ENCODE data around the gene SRBD1. TPM values are rescaled to one million over a fixed set of nuclear protein-coding genes. Genes with fewer than 3 reads are reported as not detected.

Gene SRBD1
- total RNA-seq, 1 experiment from 2014 or later, result 20.6 TPM

GRCh38 chr2:45629971-45630370 lies 18.9 kb upstream of the SRBD1 start:
- no peak overlapping the region for H3K4me3 ChIP-seq (replicated peaks in 1 of 2; ENCODE audit: low read depth in 1 of 2, low read length in 2 of 2)
- ChIA-PET RAD21 (ENCODE audit: low non-redundant PET in 1 of 2, low total read pairs in 2 of 2, uncharacterized antibody in 2 of 2, unreplicated experiment in 2 of 2) (no interaction called here), CTCF (no interaction called here), POLR2A (no interaction called here)
- no peaks in the 10 kb centered on the region for H3K79me2 ChIP-seq (ENCODE audit: insufficient read depth, low read length)
- H3K27ac ChIP-seq (ENCODE audit: low read depth, low read length), result no peak overlapping the region
- ATAC-seq (no peak), DNase-seq (ENCODE audit: low read depth, low spot score) (no peak)
- H2AFZ ChIP-seq (ENCODE audit: low read depth, low read length, poor library complexity, severe bottlenecking), result no peak overlapping the region
- no peaks in the 10 kb centered on the region for H3K36me3 ChIP-seq (ENCODE audit: control insufficient read depth in 1 of 2, insufficient read depth in 2 of 2, low read length in 2 of 2)
- H3K4me1 ChIP-seq (ENCODE audit: control insufficient read depth in 1 of 2, insufficient read depth in 2 of 2, low read length in 2 of 2), result no peaks in the 10 kb centered on the region
- no TSS peak for BruUV-seq (replicated peaks)
- H3K27me3 ChIP-seq (ENCODE audit: insufficient read depth, low read length), result no peaks in the 10 kb centered on the region
- TF ChIP-seq POLR2A (IDR thresholded peaks at IDR 0.05; ENCODE audit: borderline replicate concordance, extremely low read depth, insufficient read depth, insufficient read length), result no peak
- no peak for TF ChIP-seq EZH2 (IDR thresholded peaks at IDR 0.05)
- no peak for TF ChIP-seq TCF7L2 (IDR thresholded peaks at IDR 0.05; ENCODE audit: borderline replicate concordance, extremely low read depth, insufficient read depth, insufficient read length)
- no peak for TF ChIP-seq MAX (IDR thresholded peaks at IDR 0.05)
- no peak for TF ChIP-seq POLR2AphosphoS5 (IDR thresholded peaks at IDR 0.05; ENCODE audit: low read depth, low read length)
- intact Hi-C loops (cut with micrococcal nuclease), result no loop called here
- H3K9me2 ChIP-seq (ENCODE audit: insufficient read depth), result no peaks in the 10 kb centered on the region
- H3K9me3 ChIP-seq (ENCODE audit: control insufficient read depth in 1 of 2, insufficient read depth in 1 of 2, low read depth in 1 of 2, low read length in 2 of 2), result no peaks in the 10 kb centered on the region
- H4K20me1 ChIP-seq (ENCODE audit: insufficient read depth), result no peaks in the 10 kb centered on the region
- H3K4me2 ChIP-seq (ENCODE audit: low read length), result no peak overlapping the region
- no peak overlapping the region for H3K9ac ChIP-seq (ENCODE audit: low read length)

GRCh38 chr2:45627911-45628310 lies 16.8 kb upstream of the SRBD1 start:
- BruUV-seq (replicated peaks), result no TSS peak
- Histone ChIP-seq H3K79me2 (ENCODE audit: insufficient read depth, low read length) (no peaks in the 10 kb centered on the region), H3K4me1 (ENCODE audit: control insufficient read depth in 1 of 2, insufficient read depth in 2 of 2, low read length in 2 of 2) (no peaks in the 10 kb centered on the region), H3K9me3 (ENCODE audit: control insufficient read depth in 1 of 2, insufficient read depth in 1 of 2, low read depth in 1 of 2, low read length in 2 of 2) (no peaks in the 10 kb centered on the region), H4K20me1 (ENCODE audit: insufficient read depth) (no peaks in the 10 kb centered on the region), H2AFZ (ENCODE audit: low read depth, low read length, poor library complexity, severe bottlenecking) (no peak overlapping the region), H3K27ac (ENCODE audit: low read depth, low read length) (no peak overlapping the region), H3K4me3 (replicated peaks in 1 of 2; ENCODE audit: low read depth in 1 of 2, low read length in 2 of 2) (no peak overlapping the region), H3K9me2 (ENCODE audit: insufficient read depth) (no peaks in the 10 kb centered on the region), H3K4me2 (ENCODE audit: low read length) (no peak overlapping the region), H3K9ac (ENCODE audit: low read length) (no peak overlapping the region), H3K36me3 (ENCODE audit: control insufficient read depth in 1 of 2, insufficient read depth in 2 of 2, low read length in 2 of 2) (no peaks in the 10 kb centered on the region), H3K27me3 (ENCODE audit: insufficient read depth, low read length) (no peaks in the 10 kb centered on the region)
- ATAC-seq (no peak), DNase-seq (ENCODE audit: low read depth, low spot score) (no peak)
- CTCF ChIA-PET, result no interaction called here
- POLR2A ChIA-PET, result no interaction called here
- TF ChIP-seq ZFX (IDR thresholded peaks at IDR 0.05) (no peak), TCF7L2 (IDR thresholded peaks at IDR 0.05; ENCODE audit: borderline replicate concordance, extremely low read depth, insufficient read depth, insufficient read length) (no peak), CEBPB (IDR thresholded peaks at IDR 0.05; ENCODE audit: low read depth) (no peak), CTCF (IDR thresholded peaks at IDR 0.05 in 2 of 3, conservative IDR thresholded peaks at IDR 0.05 in 1 of 3; ENCODE audit: borderline replicate concordance in 1 of 3, insufficient read depth in 1 of 3, low read depth in 2 of 3, low read length in 2 of 3) (no peak), POLR2AphosphoS5 (IDR thresholded peaks at IDR 0.05; ENCODE audit: low read depth, low read length) (no peak), SIN3A (IDR thresholded peaks at IDR 0.05; ENCODE audit: low read depth) (no peak), CBX3 (IDR thresholded peaks at IDR 0.05; ENCODE audit: low read depth) (no peak), ZNF274 (IDR thresholded peaks at IDR 0.05; ENCODE audit: low read depth, low read length) (no peak), EZH2 (IDR thresholded peaks at IDR 0.05) (no peak), ZBTB33 (IDR thresholded peaks at IDR 0.05; ENCODE audit: extremely low read depth, insufficient replicate concordance, low read length) (no peak), EGR1 (IDR thresholded peaks at IDR 0.05; ENCODE audit: low read depth) (no peak), SP1 (IDR thresholded peaks at IDR 0.05; ENCODE audit: low read depth) (no peak), SRF (IDR thresholded peaks at IDR 0.05; ENCODE audit: low read depth) (no peak), ELF1 (IDR thresholded peaks at IDR 0.05; ENCODE audit: borderline replicate concordance, low read depth) (no peak), JUND (IDR thresholded peaks at IDR 0.05) (no peak)
- RAD21 ChIA-PET (ENCODE audit: low non-redundant PET in 1 of 2, low total read pairs in 2 of 2, uncharacterized antibody in 2 of 2, unreplicated experiment in 2 of 2), result no interaction called here
- intact Hi-C loops (cut with micrococcal nuclease), result no loop called here

All from HCT116 (cell line).